Fibroblast of skin of left quadriceps (primary cell): Measurements from ENCODE around the gene TANC1.
A peak's percentile ranks its signal among the peaks of the same experiment; 100 is the strongest.
"Not testable (repeated sequence)": the region's sequence is repeated elsewhere in the genome, so short reads cannot be mapped to it uniquely, and the experiment has no call there.

Experiments
- DNase-seq, 2 experiments: peaks; one replicate each; pipeline ENCODE4 v3.0.0-alpha.2; 2013; ENCODE audit warnings: low read depth in 2 of 2

TANC1 gene

DNA sequence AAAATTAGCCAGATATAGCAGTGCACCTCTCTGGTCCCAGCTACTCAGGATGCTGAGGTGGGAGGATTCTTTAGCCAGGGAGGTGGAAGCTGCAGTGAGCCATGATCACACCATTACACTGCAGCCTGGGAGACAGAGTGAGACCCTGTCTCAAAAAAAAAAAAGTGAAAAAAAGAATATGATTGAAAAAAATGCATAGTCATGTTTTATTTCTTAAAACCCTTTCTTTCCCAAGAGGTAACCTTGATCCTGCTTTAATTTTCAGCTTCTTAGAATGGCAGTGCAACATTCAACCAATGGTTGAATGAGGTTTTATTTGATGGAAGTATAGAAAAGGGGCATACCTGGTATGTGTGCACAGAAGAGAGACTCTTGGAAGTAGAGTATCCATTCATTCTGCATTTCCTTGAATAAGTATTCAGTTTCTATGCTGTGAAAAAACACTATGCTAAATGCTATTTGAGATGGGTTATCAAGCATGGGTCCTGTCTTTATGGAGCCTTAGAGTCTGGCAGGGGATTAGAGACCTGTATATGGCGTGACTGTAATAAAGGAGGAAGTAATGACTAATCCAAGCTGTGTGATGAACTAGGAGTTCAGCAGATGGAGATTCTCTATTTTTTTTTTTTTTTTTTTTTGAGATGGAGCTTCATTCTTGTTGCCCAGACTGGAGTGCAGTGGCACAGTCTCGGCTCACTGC, 171.8 kb downstream of the TANC1 start:
- peak; percentile 69 for DNase-seq

DNA sequence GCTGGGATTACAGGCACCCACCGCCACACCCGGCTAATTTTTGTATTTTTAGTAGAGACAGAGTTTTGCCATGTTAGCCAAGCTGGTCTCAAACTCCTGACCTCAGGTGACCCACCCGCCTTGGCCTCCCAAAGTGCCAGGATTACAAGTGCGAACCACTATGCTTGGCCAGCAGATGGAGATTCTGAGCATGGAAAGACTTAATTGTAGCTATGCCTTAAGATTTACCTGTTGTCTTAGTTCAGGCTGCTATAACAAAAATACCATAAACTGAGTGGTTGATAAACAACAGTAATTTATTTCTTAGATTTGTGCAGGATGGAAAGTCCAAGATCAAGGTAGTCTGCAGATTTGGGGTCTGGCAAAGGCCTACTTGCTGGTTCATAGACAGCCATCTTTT, 172.4 kb downstream of the TANC1 start:
- DNase-seq, result not testable (repeated sequence)

DNA sequence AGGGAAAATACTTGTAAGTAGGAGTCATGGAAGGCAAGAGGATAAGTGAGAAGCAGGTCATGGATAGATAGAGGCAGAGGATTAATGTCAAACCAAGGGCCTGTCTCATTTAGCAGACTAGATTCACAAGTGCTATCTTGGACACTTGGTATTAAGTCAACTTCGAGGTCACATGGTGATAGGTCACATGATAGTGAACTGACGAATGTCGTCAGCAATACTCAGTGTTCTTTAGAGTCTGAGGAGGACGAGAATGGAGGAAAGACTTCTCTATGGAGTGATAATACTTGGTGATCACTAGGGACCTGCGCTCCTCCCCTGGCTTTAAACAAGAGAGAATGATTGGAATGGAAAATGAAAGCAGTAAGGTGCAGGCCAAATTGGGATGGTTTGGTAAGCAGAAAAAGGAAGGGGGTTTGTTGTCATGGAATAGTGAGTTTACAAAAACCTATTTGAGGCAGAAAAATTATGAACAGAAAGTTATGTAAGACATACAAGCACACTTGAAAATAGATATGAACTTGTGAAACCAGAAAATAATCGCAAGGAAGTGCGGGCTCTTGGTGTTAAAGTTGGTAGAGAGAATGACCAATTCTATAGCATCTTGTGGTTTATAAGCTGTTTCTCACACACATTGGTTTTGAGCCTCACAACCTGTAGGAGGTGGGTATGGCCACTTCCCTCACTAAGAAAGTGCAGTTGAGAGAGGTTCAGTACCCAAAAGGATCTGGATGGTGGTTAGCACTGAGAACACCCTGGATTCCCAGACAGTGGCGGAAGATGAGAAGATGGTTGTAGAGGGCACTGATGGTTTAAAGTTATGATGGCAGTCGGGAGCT, 176.6 kb downstream of the TANC1 start:
- DNase-seq, result no peak

DNA sequence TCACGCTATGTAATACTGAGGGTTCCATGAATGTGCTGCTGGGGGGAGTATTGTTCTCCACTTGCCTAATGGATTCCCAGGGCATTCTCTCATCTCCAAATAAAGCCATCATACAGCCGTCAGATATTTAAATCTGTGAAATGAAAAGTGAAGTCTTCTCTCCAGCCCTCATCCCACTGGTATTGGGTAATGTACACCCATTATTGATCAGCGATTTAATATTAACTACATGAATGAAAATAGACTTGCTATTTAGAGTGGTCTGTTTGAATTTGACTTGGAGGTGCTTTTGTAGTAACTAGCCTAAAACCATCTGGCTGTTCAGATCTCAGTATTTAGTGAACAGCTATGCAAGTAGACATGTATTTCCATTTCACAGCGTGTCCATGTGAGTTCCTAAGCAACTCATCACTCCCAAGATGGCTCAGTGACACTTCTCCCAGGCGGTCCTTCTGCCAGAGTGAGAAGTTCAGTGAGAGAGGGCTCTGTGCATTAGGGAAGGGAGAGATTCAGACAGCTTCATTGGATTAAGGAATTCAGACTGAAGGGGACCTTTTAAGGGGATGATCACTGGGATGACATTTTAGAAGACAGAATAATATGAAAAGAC, 177.4 kb downstream of the TANC1 start:
- no peak for DNase-seq

DNA sequence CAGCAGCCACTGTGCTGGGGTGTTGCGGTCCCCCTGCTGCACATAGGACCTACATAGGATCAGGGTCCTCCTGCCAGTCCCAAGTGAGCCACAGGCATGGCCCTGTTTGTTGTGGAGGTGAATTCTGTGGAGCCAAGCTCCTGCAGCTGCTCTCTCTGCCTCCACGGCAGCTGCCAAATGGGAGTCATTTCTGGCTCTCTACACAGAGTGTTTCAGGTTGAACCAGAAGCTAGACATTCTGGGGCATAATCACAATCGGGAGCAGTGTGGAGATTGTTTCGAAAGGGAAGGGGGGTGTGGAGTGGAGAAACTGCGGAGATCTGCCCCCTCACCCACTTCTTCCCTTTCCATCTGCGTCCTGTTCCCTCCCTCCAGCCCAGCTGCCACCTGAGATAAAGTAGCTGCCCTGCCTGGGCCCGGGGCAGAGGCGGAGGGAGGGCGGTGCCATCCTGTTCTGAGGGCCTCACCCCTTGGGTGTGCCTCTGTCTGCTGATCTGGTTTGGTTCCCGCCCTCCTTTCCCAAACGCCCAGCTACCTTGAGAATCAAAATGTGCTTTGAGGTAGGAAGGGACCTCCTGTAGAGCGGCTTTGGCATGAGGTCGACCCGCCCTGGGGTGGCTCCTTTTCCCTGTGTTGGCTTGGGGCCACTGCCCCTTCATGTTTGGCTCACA, 178.7 kb downstream of the TANC1 start:
- no peak for DNase-seq

DNA sequence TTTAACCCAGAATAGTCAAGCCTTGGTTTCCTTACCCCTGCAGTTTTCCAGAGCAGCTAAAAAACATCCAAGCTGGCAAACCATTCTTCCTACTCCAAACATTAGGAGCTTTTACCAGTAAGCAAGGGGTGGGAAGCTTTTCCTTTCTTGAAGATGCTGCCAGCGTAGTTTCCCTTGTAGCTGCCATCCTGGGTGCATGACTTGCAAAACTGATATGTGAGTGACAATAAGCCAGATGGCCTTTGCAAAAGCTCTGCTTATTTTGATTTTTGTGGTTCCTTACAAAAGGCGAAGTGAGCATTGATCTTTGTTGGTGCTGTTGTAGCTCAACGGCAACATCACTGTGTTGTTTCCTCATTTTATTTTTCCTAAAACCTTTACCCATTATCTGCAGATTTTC, 179.2 kb downstream of the TANC1 start:
- no peak for DNase-seq

DNA sequence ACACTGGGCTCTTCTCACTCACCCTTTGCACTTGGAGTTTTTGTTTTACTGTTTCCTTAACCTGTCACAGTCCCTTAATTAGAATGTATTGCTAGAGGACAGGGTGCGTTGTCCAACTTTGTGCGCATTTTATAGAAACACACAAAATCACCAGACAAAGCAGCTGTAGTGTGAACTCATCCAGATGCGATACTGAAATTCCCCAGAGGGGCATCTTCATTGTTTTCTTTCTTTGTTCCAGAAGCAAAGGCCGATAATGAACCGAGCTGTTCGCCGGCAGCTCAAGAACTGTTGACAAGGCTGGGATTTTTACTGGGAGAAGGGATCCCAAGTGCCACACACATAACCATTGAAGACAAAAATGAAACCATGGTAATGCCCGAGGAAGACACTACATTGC, 180.5 kb downstream of the TANC1 start:
- DNase-seq, result no peak

DNA sequence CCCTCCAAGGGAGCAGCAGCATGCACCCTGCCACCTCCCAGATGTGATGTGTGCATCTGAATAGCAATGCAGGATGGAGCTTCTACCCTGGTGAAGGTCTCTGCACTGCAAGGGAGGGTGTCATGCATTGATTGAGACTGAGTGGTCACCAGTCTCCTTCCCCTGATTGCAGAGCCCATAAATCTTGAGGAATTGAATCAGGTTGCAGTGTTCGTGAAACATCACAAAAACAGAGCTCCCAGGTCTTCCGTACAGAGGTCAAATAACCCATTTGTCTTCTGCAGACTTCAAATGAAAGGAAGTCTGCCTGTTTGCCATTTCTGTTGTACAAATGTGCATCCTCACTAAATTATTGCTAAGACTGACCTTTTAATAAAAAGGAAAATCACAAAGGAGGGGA, 181.3 kb downstream of the TANC1 start:
- no peak for DNase-seq

DNA sequence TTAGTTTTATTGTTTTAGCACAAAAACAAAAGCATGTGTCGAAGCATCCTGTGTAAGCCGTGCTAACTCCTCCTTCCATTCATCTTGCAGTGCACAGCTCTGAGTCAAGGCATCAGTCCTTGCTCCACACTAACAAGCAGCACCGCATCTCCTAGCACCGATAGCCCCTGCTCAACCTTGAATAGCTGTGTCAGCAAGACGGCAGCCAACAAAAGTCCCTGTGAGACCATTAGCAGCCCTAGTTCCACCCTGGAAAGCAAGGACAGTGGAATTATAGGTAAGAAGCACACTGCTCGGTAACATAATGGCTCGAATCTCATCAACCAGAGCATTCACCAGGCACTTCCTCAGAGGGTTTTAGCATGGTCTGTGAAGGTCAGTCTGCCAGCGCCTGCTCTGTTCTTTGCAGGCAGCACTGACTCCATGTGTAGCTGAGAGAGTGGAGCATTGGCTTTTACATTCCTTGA, 181.9 kb downstream of the TANC1 start:
- DNase-seq, result no peak

DNA sequence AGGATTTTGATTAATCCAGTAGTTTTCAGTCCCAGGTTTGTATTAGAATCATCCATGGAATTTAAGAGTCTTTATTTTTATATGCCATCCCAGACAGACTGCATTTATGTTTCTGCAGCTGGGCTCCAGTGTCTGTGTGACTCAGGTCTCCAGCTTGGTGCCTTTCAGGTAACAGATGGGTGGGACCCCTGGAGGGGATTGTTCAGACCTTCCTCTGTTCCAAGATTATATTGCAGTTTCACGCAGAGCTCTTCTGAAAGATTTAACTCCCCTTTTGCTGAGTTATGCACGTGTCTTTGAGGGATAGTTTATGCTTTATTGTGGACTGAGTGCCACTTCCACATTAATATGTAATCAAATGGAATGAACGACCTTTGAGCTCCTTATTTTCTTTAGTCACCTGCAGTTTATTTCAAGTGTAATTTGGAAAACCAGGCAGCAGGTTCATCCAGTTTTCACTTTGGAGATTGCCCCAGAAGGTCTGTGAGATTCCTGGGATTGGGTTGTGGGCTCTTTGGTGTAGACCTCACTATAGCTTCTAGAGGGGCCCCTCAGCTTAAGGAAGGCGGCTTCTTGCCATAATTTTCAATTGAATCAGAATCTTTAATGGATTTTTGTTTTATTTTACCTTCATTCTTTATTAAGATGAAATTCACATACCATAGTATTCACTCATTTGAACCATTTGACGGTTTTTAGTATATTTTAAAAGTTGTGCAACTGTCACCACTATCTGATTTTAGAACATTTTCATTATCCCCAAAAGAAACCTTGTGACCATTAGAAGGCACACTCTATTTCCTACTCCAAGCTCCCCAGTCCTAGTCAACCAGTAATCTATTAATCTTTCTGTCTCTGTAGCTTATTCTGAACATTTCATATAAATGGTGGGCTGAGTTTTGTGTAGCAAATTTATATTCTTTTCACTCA, 183.0 kb downstream of the TANC1 start:
- DNase-seq, result no peak

DNA sequence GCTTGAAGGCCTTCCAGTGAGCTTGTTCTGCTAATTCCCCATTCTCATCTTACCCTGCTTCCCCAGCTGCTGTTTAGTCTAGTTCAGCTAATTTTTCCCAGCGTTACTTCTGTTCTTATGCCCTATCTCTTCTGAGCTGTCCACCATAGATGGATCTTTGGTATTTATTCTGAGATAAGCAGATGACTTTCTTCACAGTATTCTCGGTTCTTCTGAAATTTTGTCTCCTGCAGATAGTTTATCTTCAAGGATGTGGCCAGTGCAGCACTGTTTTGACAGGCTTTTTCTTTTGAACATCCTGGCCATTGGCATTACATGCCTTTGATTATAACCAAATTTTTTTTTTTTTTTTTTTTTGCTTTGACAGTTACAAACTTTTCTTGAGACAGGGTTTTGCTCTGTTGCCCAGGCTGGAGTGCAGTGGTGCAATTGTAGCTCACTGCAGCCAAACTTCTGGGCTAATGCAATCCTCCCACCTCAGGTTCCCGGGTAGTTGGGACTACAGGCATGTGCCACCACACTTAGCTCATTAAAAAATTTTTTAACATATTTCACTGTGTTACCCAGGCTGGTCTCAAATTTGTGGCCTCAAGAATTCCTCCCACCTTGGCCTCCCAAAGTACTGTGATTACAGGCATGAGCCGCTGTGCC, 183.8 kb downstream of the TANC1 start:
- no peak for DNase-seq

DNA sequence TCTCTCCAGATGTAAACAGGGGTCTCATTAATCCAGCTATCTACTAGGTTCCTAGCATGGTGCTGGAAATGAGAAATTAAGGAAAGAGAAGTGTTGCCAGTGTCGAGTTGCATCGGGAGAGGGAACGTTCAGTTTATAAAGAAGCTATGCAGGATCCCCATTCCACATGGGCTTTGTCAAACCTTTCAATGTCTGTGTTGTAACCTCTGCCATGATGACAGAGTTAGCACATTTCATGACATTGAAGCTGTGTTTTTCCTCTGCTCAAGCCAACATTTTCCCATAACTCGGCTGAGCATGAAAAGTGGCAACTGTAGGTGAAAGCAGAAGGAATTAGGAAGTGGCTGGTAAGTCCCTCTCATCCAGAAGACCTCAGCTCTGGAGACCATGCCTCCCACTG, 184.6 kb downstream of the TANC1 start:
- no peak for DNase-seq

DNA sequence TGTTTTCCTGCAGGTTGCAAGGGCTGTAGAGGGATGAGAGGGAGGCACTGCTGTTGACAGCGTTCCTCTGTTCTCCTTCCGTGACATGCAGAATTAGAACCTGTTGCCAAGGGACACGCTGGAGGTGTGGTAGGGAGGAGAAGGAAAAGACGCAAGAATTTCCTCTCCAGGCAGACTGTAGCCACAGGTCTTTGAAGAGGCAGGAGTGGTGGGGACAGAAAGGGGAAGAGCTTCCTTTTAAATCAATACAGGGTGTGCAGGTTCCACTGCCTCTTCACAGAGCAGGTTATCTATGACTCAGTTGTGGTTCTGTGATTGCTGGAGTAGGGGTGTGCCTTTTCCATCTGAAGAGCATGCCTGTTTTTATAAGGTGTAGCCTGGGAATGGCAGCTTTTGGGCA, 185.0 kb downstream of the TANC1 start:
- DNase-seq, result no peak

DNA sequence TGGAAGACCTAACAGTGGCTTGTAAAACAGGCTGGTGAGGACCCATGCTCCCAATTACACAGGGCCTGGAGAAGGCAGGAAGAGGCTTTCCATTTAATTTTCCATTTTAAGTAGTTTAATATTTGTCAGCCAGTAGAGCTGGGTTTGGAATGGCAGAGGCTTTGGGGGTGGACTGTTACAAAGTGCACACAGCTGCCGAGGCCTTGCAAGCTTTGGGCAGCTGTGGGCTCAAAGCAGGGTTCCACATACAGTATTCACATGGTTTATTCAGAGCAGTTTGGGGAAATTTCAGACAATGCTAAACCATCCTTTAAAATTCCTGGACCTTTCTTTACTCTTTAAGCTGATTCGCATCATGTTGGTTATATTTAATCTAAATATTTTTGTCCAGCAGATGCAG, 185.5 kb downstream of the TANC1 start:
- no peak for DNase-seq

DNA sequence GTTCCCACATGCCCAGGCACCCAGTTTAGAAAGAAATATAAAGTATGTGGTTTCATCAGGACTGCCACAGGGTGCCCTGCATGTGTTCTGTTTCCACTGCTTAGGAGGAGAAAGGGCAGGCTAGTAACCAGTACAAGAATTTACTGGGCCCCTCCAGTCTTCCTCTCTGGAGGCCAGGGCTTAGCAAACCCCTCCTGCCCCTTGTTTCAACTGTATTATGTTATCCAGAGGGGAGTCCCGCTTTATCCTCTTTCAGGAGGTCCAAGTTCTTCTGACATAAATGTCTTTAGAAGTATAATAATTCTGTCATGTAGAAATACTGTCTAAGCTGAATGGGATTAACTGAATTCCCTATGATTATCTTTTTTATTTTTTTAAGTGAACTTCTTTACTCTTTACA, 185.9 kb downstream of the TANC1 start:
- no peak for DNase-seq

DNA sequence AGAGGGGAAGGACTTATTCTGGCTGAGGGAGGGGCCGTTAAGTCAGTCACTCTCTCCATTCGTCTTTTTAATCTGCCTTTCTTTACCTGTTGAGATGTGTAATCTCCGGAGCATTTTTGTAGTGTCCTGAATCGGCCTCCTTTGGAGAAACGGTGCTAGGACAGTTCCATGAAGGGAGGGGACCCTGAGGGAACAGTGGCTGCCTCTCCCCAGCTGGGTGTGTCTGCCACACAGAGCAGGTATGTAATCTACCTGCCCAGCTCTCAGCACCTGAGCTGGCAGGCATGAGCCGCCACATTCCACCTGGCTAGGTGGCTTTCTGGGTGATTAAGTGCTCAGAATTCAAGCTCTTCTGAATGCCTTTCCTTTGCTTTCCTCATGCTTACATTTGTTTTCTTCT, 186.9 kb downstream of the TANC1 start:
- DNase-seq, result no peak

DNA sequence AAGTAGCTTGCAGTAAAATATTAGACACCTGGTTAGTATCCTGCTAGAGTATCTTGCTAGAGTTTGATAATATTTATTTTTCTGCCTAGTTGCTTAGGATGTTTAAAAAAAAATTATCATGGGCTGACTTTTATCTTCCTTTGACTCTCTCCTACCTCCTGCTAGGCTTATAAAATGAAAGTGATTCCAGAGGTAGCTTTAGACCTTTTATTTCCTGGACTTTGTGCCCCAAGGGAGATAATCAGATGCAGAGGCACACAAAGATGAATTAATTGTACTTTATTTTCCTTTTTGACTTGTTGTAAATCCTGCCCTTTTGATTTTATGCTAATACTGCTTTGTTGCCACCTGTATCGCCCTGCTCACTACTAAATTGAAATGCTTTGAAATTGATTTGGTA, 187.4 kb downstream of the TANC1 start:
- no peak for DNase-seq

DNA sequence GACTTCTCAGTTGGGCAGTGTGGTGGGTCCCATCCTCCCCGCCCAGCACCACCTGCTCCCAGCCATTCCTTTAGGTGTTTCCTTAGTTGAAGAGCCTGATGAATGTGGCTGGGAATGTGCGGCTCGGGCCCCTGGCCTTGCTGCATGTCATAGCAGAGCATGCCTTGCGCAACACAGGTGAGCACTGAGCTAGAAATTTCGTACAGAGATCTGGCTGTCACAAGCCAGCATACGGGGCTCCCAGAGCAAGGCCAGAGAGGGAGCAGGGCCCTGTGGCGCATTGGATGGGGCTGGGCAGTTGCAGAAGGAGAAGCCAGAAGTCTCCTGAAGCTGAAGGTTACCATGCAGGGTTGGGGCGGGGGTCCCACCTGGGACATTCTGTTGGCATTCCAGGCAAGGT, 188.4 kb downstream of the TANC1 start:
- no peak for DNase-seq

DNA sequence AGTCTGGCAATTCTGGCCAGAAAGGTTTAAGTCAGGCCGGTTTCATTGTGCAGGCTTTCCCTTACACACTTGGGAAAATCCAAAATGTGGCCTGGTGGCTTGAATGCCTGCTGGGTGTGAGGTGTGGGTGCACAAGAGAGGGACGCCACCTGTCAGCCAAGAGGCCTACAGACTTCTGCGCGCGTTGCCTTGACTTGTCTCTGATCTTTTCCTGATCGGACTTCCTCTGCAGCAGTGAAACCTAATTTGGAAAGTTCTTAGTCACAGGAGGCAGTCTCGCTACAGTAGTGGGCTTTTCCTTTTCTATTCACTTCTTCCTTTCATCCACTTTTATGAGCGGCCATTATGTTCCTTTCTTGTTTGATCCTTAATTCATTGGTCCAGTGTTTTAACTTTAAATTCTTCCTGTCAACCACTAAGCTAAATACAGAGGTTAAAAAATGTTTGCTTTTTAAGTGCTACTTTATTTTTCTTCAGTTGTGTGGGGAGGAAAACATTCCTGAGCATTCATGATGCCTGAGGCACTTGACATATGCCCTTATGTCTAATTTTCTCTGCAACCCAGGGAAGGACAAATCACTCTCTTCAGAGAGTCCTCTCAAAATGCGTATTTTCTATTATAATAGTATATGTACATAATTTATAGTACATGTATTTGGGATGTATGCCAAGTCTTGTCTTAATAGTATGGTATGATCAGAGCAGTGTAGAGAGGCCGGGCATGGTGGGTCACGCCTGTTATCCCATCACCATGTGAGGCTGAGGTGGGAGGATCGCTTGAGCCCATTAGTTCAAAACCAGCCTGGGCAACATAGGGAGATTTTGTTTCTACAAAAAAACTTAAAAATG, 189.1 kb downstream of the TANC1 start:
- no peak for DNase-seq

DNA sequence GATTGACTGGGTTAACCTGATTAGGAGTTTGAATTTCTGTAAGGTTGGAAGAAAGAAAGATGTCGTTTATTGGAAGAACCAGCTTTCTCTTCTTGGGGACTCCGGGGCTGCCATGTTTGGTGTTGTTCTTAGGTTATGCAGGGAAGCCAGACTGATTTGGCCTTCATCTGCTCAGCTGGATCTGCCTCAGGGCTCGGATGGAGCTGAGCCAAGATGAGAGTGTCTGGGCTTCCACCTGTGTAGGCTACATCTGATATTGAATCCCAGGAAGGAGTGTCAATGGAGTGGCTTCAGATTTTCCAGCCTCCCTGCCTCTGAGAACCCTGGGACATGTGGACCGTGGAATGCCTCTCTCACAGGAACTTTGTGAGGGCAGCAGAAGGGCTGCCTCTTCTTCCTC, 192.0 kb downstream of the TANC1 start:
- DNase-seq, result no peak
